K562 (cell line): ENCODE data around the gene CSNK1G1. TPM values are rescaled to one million over a fixed set of nuclear protein-coding genes. Genes with fewer than 3 reads are reported as not detected.

Experiments used
- ATAC-seq: fragments of 200-7000 bp; cut with Tn5 transposase; 3 replicates; pipeline ENCODE4 v1.9.1; 2020; ENCODE audit warnings: moderate library complexity
- BruUV-seq: library from RNA; stranded (reverse); fragments of 400-500 nt; replicated peaks from 2 replicates; lab custom pipeline; 2021; lab: Mats Ljungman, UMichigan
- CTCF ChIA-PET: fragments of 300-600 bp; formaldehyde crosslinking; extraction: SDS; loops from one replicate; lab custom pipeline; 2021; ENCODE audit warnings: low intra/inter-chr PET ratio; lab: Yijun Ruan, JAX
- POLR2A ChIA-PET: fragments of 300-600, 350-650 bp; sonication (Branson Sonifier 250); formaldehyde crosslinking; extraction: SDS; loops from one replicate; lab custom pipeline; 2021; ENCODE audit warnings: antibody characterized with exemption, inconsistent platforms; lab: Yijun Ruan, JAX
- DNase-seq, 4 experiments: peaks; one replicate each; pipeline versions ENCODE4 v3.0.0 to v3.0.0-alpha.2; 2011 to 2018; ENCODE audit warnings: low spot score in 3 of 4, mixed read lengths in 3 of 4; ENCODE audit errors: extremely low read depth in 1 of 4
- FAIRE-seq: peaks from 2 replicates; lab custom pipeline; 2011; peaks lifted over from hg19 to GRCh38; lab: Jason Lieb, UNC
- H2AFZ ChIP-seq: 2 replicates; pipeline ENCODE4 v1.6.0; 2011; ENCODE audit warnings: low read depth, low read length, control low read depth, inconsistent platforms
- H3K27ac ChIP-seq: fragments of 200-600 bp; 3 replicates; pipeline ENCODE4 v1.8.0; 2011; ENCODE audit warnings: low read depth, mild to moderate bottlenecking, control low read depth, inconsistent platforms, low read length, moderate library complexity, mixed read lengths; ENCODE audit errors: extremely low read depth
- H3K27me3 ChIP-seq, 2 experiments: fragments of 300-600 bp in 1 of 2; 2 replicates in 1 of 2; 3 replicates in 1 of 2; pipeline versions ENCODE4 v1.6.0 to v1.8.0; 2011; ENCODE audit warnings: inconsistent platforms in 2 of 2, low read length in 2 of 2, mild to moderate bottlenecking in 1 of 2, mixed read lengths in 1 of 2, moderate library complexity in 1 of 2; ENCODE audit not compliant: control insufficient read depth in 2 of 2, insufficient read depth in 2 of 2
- H3K36me3 ChIP-seq: fragments of 300-600 bp; 3 replicates; pipeline ENCODE4 v1.8.0; 2011; ENCODE audit warnings: mild to moderate bottlenecking, low read length, inconsistent platforms; ENCODE audit not compliant: control insufficient read depth, insufficient read depth
- H3K4me1 ChIP-seq, 2 experiments: fragments of 200-600 bp in 1 of 2; replicated peaks in 1 of 2; 2 replicates in 1 of 2; 3 replicates in 1 of 2; pipeline versions ENCODE4 v1.5.1 to v1.8.0; 2011; ENCODE audit warnings: inconsistent platforms in 2 of 2, low read length in 2 of 2, mild to moderate bottlenecking in 1 of 2, mixed read lengths in 1 of 2, moderate library complexity in 1 of 2; ENCODE audit not compliant: control insufficient read depth in 2 of 2, insufficient read depth in 2 of 2
- H3K4me2 ChIP-seq: 2 replicates; pipeline ENCODE4 v1.6.1; 2011; ENCODE audit warnings: low read length, control low read depth, inconsistent platforms, mixed read lengths; ENCODE audit not compliant: insufficient read depth
- H3K4me3 ChIP-seq: fragments of 200-600 bp; sonication (generic), shearing (Covaris generic); 2 replicates; pipeline ENCODE4 v1.5.1; 2016; ENCODE audit warnings: control low read depth, inconsistent platforms
- H3K79me2 ChIP-seq: fragments of 200-600 bp; 3 replicates; pipeline ENCODE4 v1.8.0; 2011; ENCODE audit warnings: low read length, inconsistent platforms; ENCODE audit not compliant: control insufficient read depth, insufficient read depth
- H3K9ac ChIP-seq, 2 experiments: 2 replicates each; pipeline versions ENCODE4 v1.6.0 to v1.6.1; 2011; ENCODE audit warnings: low read depth in 2 of 2, low read length in 2 of 2, control low read depth in 1 of 2, inconsistent platforms in 1 of 2, mild to moderate bottlenecking in 1 of 2, mixed read lengths in 1 of 2; ENCODE audit not compliant: insufficient read depth in 1 of 2
- H3K9me1 ChIP-seq: one replicate; pipeline ENCODE4 v1.6.0; 2011; ENCODE audit warnings: inconsistent platforms, mild to moderate bottlenecking, low read length, moderate library complexity; ENCODE audit not compliant: control insufficient read depth, insufficient read depth
- H3K9me3 ChIP-seq: replicated peaks from 2 replicates; pipeline ENCODE4 v1.5.1; 2011; ENCODE audit warnings: low read depth, low read length, inconsistent platforms; ENCODE audit not compliant: control insufficient read depth, insufficient read depth
- H4K20me1 ChIP-seq: replicated peaks from 2 replicates; pipeline ENCODE4 v1.6.1; 2011; ENCODE audit warnings: low read length, inconsistent platforms, mixed read lengths; ENCODE audit not compliant: control insufficient read depth, insufficient read depth
- ADNP ChIP-seq: fragments of 200-800 bp; sonication (Bioruptor generic); IDR thresholded peaks from 2 replicates; pipeline ENCODE4 v1.6.1; 2016; ENCODE audit warnings: missing genetic modification characterization, missing compliant biosample characterization
- HEY1 ChIP-seq: fragments of 250-450 bp; sonication (Bioruptor Pico); IDR thresholded peaks from 2 replicates; pipeline ENCODE4 v1.5.0; 2020; ENCODE audit warnings: mild to moderate bottlenecking, moderate library complexity, borderline replicate concordance
- KDM2B ChIP-seq: fragments of 250-450 bp; sonication (Bioruptor Pico); IDR thresholded peaks from 2 replicates; pipeline ENCODE4 v1.8.0; 2021; ENCODE audit warnings: mild to moderate bottlenecking, moderate library complexity
- POLR2G ChIP-seq: fragments of 200-400 bp; formaldehyde crosslinking; IDR thresholded peaks from 2 replicates; pipeline ENCODE4 v1.6.1; 2017; ENCODE audit warnings: low read depth, mild to moderate bottlenecking, antibody characterized with exemption, low read length, moderate library complexity
- SIN3A ChIP-seq, 2 experiments: fragments of 150-350 bp in 1 of 2; IDR thresholded peaks; 2 replicates each; pipeline ENCODE4 v1.6.1; 2011 to 2016; ENCODE audit warnings: borderline replicate concordance in 2 of 2, low read depth in 2 of 2, low read length in 2 of 2, mild to moderate bottlenecking in 2 of 2, moderate library complexity in 2 of 2; ENCODE audit not compliant: control insufficient read depth in 1 of 2
- SUPT5H ChIP-seq: fragments of 450-650 bp; IDR thresholded peaks from 2 replicates; pipeline ENCODE4 v1.6.1; 2016
- WGBS: fragments of 100-300 bp; shearing (Covaris generic); methylation state at CpG from one replicate; pipeline ENCODE4 v1.1.6; 2016; ENCODE audit warnings: low coverage, mixed read lengths; ENCODE audit not compliant: insufficient coverage; ENCODE audit errors: missing lambda C conversion rate; 5-methylcytosine and 5-hydroxymethylcytosine counted together
- in situ Hi-C: fragments of 300-500 bp; cut with MboI; formaldehyde crosslinking; loops from 4 replicates; pipeline ENCODE4 v1.15.0; 2018; ENCODE audit warnings: inconsistent platforms, mixed read lengths
- intact Hi-C: fragments of 100-400 bp; cut with micrococcal nuclease; formaldehyde crosslinking; loops from 2 replicates; pipeline ENCODE4 v1.14.2; 2022
- polyA plus RNA-seq, 8 experiments: library from polyadenylated mRNA; depleted of rRNA in 4 of 8; stranded (reverse) in 5 of 8; unstranded in 3 of 8; fragments of >200 nt; fragmentation: Nextera tagmentation in 2 of 8; fragmentation: Illumina TruSeq in 1 of 8; extraction: Ambion mirVana in 2 of 8; extraction: Trizol in 1 of 8; gene quantifications; 2 replicates each; pipeline versions ENCODE4 v1.2.1 to v1.2.3, GENCODE V29; 2011 to 2014; ENCODE audit warnings: inconsistent platforms in 1 of 8, missing spikeins in 1 of 8
- total RNA-seq, 7 experiments: library from RNA; depleted of rRNA in 6 of 7; stranded (reverse); fragments of >200 nt in 6 of 7; fragmentation: Illumina TruSeq in 2 of 7; extraction: Trizol in 2 of 7; gene quantifications; 2 replicates each; pipeline versions ENCODE4 v1.2.1 to v1.2.3, GENCODE V29; 2011 to 2021; ENCODE audit warnings: low replicate concordance in 1 of 7
- TF ChIP-seq, protein P1 (sequence below), 3 experiments: IDR thresholded peaks in 2 of 3; conservative IDR thresholded peaks in 1 of 3; 2 replicates each; pipeline ENCODE4 v1.5.1; 2011 to 2012; ENCODE audit warnings: low read length in 3 of 3, mild to moderate bottlenecking in 3 of 3, control low read depth in 2 of 3, improper control_type of control experiment in 1 of 3, inconsistent platforms in 1 of 3, low read depth in 1 of 3, mixed read lengths in 1 of 3, moderate library complexity in 1 of 3; ENCODE audit not compliant: insufficient read depth in 2 of 3
- TF ChIP-seq, protein P2 (sequence below): sonication (generic); formaldehyde crosslinking; IDR thresholded peaks from 2 replicates; pipeline ENCODE4 v1.8.0; 2022; ENCODE audit warnings: missing genetic modification reagents, mild to moderate bottlenecking, moderate library complexity, borderline replicate concordance

Gene CSNK1G1
- total and polyA plus RNA-seq, 9 of the 15 experiments (the other 6 are each of a cell fraction or from before 2014, with no cell fraction given) = 4.5 to 18.5 (median 9.5) TPM

DNA sequence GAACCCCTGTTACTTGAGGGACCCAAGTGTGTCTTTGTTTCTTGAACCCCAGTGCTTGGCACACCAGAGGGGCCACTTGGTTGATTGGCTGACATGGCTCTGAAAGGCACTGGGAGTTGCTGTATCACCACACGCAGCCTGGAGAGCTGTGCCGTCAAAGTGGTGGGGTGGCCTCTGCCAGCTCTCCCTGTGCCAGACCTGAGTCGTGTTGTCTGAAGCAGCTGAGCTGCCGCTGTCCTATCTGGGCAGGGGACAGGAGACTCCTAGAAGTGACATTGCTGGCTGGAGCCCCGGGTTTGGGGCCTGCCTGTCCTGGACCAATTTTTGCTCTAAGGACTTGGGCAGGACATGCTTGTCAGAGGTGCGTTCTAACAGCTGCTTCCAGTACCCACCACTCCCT is 209.9 kb downstream of the CSNK1G1 start:
- Histone ChIP-seq H3K9me1 (peaks cover 4% of the 10 kb centered on the region), H3K4me2 (no peak overlapping the region; the same call in 1 of the 2 replicates), H3K27me3 (no peaks in the 10 kb centered on the region), H3K4me3 (no peak overlapping the region), H3K36me3 (peaks cover 30% of the 10 kb centered on the region), H4K20me1 (peaks cover 15% of the 10 kb centered on the region; the same call in 1 of the 2 replicates), H3K9me3 (no peaks in the 10 kb centered on the region), H3K79me2 (no peaks in the 10 kb centered on the region), H3K9ac (peak overlapping the region in 1 of 2 experiments; percentile 83; a peak in 3 of 4 replicates), H3K27ac (peak overlapping the region; percentile 64; the same call in 1 of the 3 replicates), H2AFZ (0 out of 2 replicates have a peak overlapping the region, but pooled peaks have one; percentile 66), H3K4me1 (peaks cover 50 to 75% of the 10 kb centered on the region in 2 experiments)
- BruUV-seq = no TSS peak
- FAIRE-seq = no peak
- intact Hi-C loops (no loop called here), in situ Hi-C loops (no loop called here)
- no peak for DNase-seq
- ChIA-PET POLR2A (interaction anchor here (0.9 to 6.1 kb wide), 6 partner anchors 9 to 241 kb away, joined by 3 to 34 read pairs (median 4); partner anchors contain the start of genes CIAO2A, PPIB and TRIP4), CTCF (no interaction called here)
- no peak for ATAC-seq
- 60% methylated on average over 6 of the region's 6 CpGs for WGBS
- no peak for TF ChIP-seq ADNP (tag)

DNA sequence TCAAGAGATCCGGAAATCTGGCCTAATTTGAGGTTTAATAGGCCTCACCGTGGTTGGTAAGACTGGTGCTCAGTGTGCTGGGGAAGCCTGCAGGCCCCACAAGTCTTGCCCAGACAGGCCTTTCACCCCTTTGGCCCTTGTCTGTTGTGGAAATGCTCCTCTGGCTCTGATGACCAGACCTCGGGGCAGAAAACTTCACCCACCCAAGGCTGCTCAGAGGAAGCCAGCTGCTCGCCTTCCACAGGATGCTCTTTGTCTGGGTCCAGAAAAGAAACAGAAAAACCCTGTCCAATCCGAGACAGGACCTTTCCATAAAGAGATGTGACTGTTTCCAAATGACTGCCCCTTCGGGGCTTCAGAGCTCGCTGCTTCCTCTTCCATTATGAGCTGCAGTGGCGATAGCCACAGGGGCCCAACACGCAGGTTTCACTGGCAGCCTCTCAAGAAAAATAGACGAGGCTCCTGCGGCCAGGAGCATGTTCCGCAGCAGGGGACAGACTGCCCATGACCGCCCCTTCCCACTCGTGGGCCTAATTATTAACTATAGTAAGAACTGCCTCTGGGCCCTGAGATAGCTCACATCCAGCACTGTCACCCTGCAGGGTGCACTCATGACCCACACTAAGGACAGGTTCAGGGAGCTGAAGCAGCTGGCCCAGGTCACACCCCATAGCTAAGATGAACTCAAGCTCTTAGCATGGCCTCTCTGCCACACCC is 211.2 kb downstream of the CSNK1G1 start:
- POLR2A ChIA-PET = interaction anchor here (1.1 to 6.1 kb wide), 2 partner anchors 9 to 12 kb away, joined by 5 to 34 read pairs; no protein-coding TSS in a partner anchor
- FAIRE-seq = peak; percentile 35
- intact Hi-C loops = no loop called here
- Histone ChIP-seq H3K27me3 (no peaks in the 10 kb centered on the region), H2AFZ (no peak overlapping the region), H3K27ac (no peak overlapping the region), H3K4me2 (no peak overlapping the region), H3K79me2 (no peaks in the 10 kb centered on the region), H3K36me3 (peaks cover 32% of the 10 kb centered on the region), H3K9me3 (no peaks in the 10 kb centered on the region), H3K4me3 (no peak overlapping the region), H3K9ac (peak overlapping the region in 1 of 2 experiments; percentile 65; a peak in 2 of 4 replicates), H3K9me1 (no peaks in the 10 kb centered on the region), H3K4me1 (peaks cover 39 to 62% of the 10 kb centered on the region in 2 experiments), H4K20me1 (peaks cover 15% of the 10 kb centered on the region; the same call in 1 of the 2 replicates)
- CTCF ChIA-PET = no interaction called here
- peak; percentile 24 for ATAC-seq
- in situ Hi-C loops = no loop called here
- TF ChIP-seq, protein P1, sequence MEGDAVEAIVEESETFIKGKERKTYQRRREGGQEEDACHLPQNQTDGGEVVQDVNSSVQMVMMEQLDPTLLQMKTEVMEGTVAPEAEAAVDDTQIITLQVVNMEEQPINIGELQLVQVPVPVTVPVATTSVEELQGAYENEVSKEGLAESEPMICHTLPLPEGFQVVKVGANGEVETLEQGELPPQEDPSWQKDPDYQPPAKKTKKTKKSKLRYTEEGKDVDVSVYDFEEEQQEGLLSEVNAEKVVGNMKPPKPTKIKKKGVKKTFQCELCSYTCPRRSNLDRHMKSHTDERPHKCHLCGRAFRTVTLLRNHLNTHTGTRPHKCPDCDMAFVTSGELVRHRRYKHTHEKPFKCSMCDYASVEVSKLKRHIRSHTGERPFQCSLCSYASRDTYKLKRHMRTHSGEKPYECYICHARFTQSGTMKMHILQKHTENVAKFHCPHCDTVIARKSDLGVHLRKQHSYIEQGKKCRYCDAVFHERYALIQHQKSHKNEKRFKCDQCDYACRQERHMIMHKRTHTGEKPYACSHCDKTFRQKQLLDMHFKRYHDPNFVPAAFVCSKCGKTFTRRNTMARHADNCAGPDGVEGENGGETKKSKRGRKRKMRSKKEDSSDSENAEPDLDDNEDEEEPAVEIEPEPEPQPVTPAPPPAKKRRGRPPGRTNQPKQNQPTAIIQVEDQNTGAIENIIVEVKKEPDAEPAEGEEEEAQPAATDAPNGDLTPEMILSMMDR (IDR thresholded peaks at IDR 0.05 in 2 of 3, conservative IDR thresholded peaks at IDR 0.05 in 1 of 3; ENCODE audit: insufficient read depth in 2 of 3, low read depth in 1 of 3, low read length in 3 of 3) = 0 out of 6 replicates have a peak, but pooled peaks of 1 of the 3 experiments have one; percentile 3
- TF ChIP-seq SUPT5H (peak; percentile 27; the same call in 1 of the 2 replicates), POLR2G (peak; percentile 8; the same call in 1 of the 2 replicates), HEY1 (CRISPR knock-in tag) (no peak), KDM2B (no peak), SIN3A (IDR thresholded peaks at IDR 0.05; ENCODE audit: borderline replicate concordance in 2 of 2, control insufficient read depth in 1 of 2, low read depth in 2 of 2, low read length in 2 of 2) (0 out of 4 replicates have a peak, but pooled peaks of 1 of the 2 experiments have one; percentile 44)
- TF ChIP-seq, protein P2, sequence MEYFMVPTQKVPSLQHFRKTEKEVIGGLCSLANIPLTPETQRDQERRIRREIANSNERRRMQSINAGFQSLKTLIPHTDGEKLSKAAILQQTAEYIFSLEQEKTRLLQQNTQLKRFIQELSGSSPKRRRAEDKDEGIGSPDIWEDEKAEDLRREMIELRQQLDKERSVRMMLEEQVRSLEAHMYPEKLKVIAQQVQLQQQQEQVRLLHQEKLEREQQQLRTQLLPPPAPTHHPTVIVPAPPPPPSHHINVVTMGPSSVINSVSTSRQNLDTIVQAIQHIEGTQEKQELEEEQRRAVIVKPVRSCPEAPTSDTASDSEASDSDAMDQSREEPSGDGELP = peak; percentile 12; the same call in 1 of the 2 replicates
- peak in 1 of 4 experiments; percentile 48 for DNase-seq
- BruUV-seq = no TSS peak
- WGBS = 84% methylated on average over 14 of the region's 14 CpGs
